Measurements from ENCODE around the gene DSCAML1. TPM values are rescaled to one million over a fixed set of nuclear protein-coding genes. Genes with fewer than 3 reads are reported as not detected.

The DSCAML1 gene
- total RNA-seq, 1 experiment from 2014 or later = not detected

- no peaks in the 10 kb centered on the region for H3K79me2 ChIP-seq (ENCODE audit: insufficient read depth, low read length)
- DNase-seq (ENCODE audit: low read depth, low spot score) (no peak), ATAC-seq (no peak)
- TF ChIP-seq CTCF (IDR thresholded peaks at IDR 0.05 in 2 of 3, conservative IDR thresholded peaks at IDR 0.05 in 1 of 3; ENCODE audit: borderline replicate concordance in 1 of 3, insufficient read depth in 1 of 3, low read depth in 2 of 3, low read length in 2 of 3) (no peak), SP1 (IDR thresholded peaks at IDR 0.05; ENCODE audit: low read depth) (no peak), POLR2AphosphoS5 (IDR thresholded peaks at IDR 0.05; ENCODE audit: low read depth, low read length) (no peak), RAD21 (IDR thresholded peaks at IDR 0.05; ENCODE audit: low read depth) (no peak), SRF (IDR thresholded peaks at IDR 0.05; ENCODE audit: low read depth) (no peak), YY1 (IDR thresholded peaks at IDR 0.05; ENCODE audit: extremely low read depth, insufficient replicate concordance, low read depth, low read length) (no peak), CEBPB (IDR thresholded peaks at IDR 0.05; ENCODE audit: low read depth) (no peak), EZH2phosphoT487 (IDR thresholded peaks at IDR 0.05; ENCODE audit: borderline replicate concordance) (no peak), ZNF274 (IDR thresholded peaks at IDR 0.05; ENCODE audit: low read depth, low read length) (no peak), ELF1 (IDR thresholded peaks at IDR 0.05; ENCODE audit: borderline replicate concordance, low read depth) (no peak), POLR2A (IDR thresholded peaks at IDR 0.05; ENCODE audit: borderline replicate concordance, extremely low read depth, insufficient read depth, insufficient read length) (no peak), SIN3A (IDR thresholded peaks at IDR 0.05; ENCODE audit: low read depth) (no peak), TCF7L2 (IDR thresholded peaks at IDR 0.05; ENCODE audit: borderline replicate concordance, extremely low read depth, insufficient read depth, insufficient read length) (no peak), ATF3 (IDR thresholded peaks at IDR 0.05) (no peak)
- H3K27ac ChIP-seq (ENCODE audit: low read depth, low read length) = no peak overlapping the region
- ChIA-PET CTCF (interaction anchor here (3.8 to 5.4 kb wide), 2 partner anchors 239 to 387 kb away, joined by 25 to 87 read pairs; no protein-coding TSS in a partner anchor), POLR2A (no interaction called here), RAD21 (ENCODE audit: low non-redundant PET in 1 of 2, low total read pairs in 2 of 2, uncharacterized antibody in 2 of 2, unreplicated experiment in 2 of 2) (no interaction called here)
- H3K36me3 ChIP-seq (ENCODE audit: control insufficient read depth in 1 of 2, insufficient read depth in 2 of 2, low read length in 2 of 2) = no peaks in the 10 kb centered on the region
- intact Hi-C loops (cut with micrococcal nuclease) = no loop called here
- no TSS peak for BruUV-seq (replicated peaks)
- no peaks in the 10 kb centered on the region for H4K20me1 ChIP-seq (ENCODE audit: insufficient read depth)
- H3K4me3 ChIP-seq (replicated peaks in 1 of 2; ENCODE audit: low read depth in 1 of 2, low read length in 2 of 2) = no peak overlapping the region
- H3K9me2 ChIP-seq (ENCODE audit: insufficient read depth) = no peaks in the 10 kb centered on the region
- H3K9me3 ChIP-seq (ENCODE audit: control insufficient read depth in 1 of 2, insufficient read depth in 1 of 2, low read depth in 1 of 2, low read length in 2 of 2) = no peaks in the 10 kb centered on the region
- H2AFZ ChIP-seq (ENCODE audit: low read depth, low read length, poor library complexity, severe bottlenecking) = no peak overlapping the region
- no peak overlapping the region for H3K9ac ChIP-seq (ENCODE audit: low read length)
- no peaks in the 10 kb centered on the region for H3K27me3 ChIP-seq (ENCODE audit: insufficient read depth, low read length)
- peaks cover 15 to 56% of the 10 kb centered on the region in 2 experiments for H3K4me1 ChIP-seq (ENCODE audit: control insufficient read depth in 1 of 2, insufficient read depth in 2 of 2, low read length in 2 of 2)
- H3K4me2 ChIP-seq (ENCODE audit: low read length) = no peak overlapping the region
These were observed 17.8 kb upstream of the DSCAML1 start for GRCh38 chr11:117814766-117815261.

Data from HCT116 (cell line).